Activated T-cell treated with anti-CD3 and anti-CD28 coated beads, Interleukin-2, amount 50 U/mL, for 4 hours (primary cell): Measurements from ENCODE around the gene AGPAT3. TPM values are rescaled to one million over a fixed set of nuclear protein-coding genes. Genes with fewer than 3 reads are reported as not detected.

Experiments
- ATAC-seq, 2 donors: fragments of 200-7000 bp; cut with Tn5 transposase; one replicate each; pipeline ENCODE4 v1.10.0; 2021
- DNase-seq: peaks from one replicate; pipeline ENCODE4 v3.0.0-alpha.2; 2020
- H3K27me3 Mint-ChIP-seq: one replicate; pipeline ENCODE4 v1.8.0; 2021; ENCODE audit warnings: low read depth, mixed read lengths
- H3K36me3 Mint-ChIP-seq: one replicate; pipeline ENCODE4 v1.8.0; 2022; ENCODE audit warnings: mixed read lengths; ENCODE audit not compliant: insufficient read depth
- H3K4me1 Mint-ChIP-seq: one replicate; pipeline ENCODE4 v1.8.0; 2021; ENCODE audit warnings: low read depth, mixed read lengths
- H3K4me3 Mint-ChIP-seq: one replicate; pipeline ENCODE4 v1.8.0; 2021; ENCODE audit warnings: mild to moderate bottlenecking, moderate library complexity, mixed read lengths
- H3K9me3 Mint-ChIP-seq: one replicate; pipeline ENCODE4 v1.8.0; 2021; ENCODE audit warnings: mixed read lengths
- total RNA-seq, 3 donors: library from RNA; stranded (reverse); gene quantifications; one replicate each; pipeline ENCODE4 v1.2.1, GENCODE V29; 2021

AGPAT3 gene
- total RNA-seq, 3 donors from 2014 or later = 97.4 to 122 (median 117) TPM

GRCh38 chr21:43930074-43930847 is 65.2 kb downstream of the AGPAT3 start:
- DNase-seq (no peak), ATAC-seq (no peak)
- peaks cover 10% of the 10 kb centered on the region for H3K36me3 Mint-ChIP-seq
- H3K27me3 Mint-ChIP-seq = no peaks in the 10 kb centered on the region
- H3K9me3 Mint-ChIP-seq = no peaks in the 10 kb centered on the region
- H3K4me1 Mint-ChIP-seq = no peaks in the 10 kb centered on the region
- no peak overlapping the region for H3K4me3 Mint-ChIP-seq

GRCh38 chr21:43930848-43931375 is 65.9 kb downstream of the AGPAT3 start:
- H3K4me1 Mint-ChIP-seq = no peaks in the 10 kb centered on the region
- DNase-seq = no peak

GRCh38 chr21:43931489-43931888 is 66.5 kb downstream of the AGPAT3 start:
- Mint-ChIP-seq H3K4me3 (no peak overlapping the region), H3K27me3 (no peaks in the 10 kb centered on the region), H3K4me1 (no peaks in the 10 kb centered on the region), H3K36me3 (peaks cover 10% of the 10 kb centered on the region), H3K9me3 (no peaks in the 10 kb centered on the region)
- DNase-seq (no peak), ATAC-seq (no peak)

More at GRCh38 chr21:43930848-43931375, 65.9 kb downstream of the AGPAT3 start:
- Mint-ChIP-seq H3K4me3 (no peak overlapping the region), H3K9me3 (no peaks in the 10 kb centered on the region), H3K27me3 (no peaks in the 10 kb centered on the region), H3K36me3 (peaks cover 11% of the 10 kb centered on the region)
- ATAC-seq = no peak

GRCh38 chr21:43932005-43932404 is 67.0 kb downstream of the AGPAT3 start:
- Mint-ChIP-seq H3K27me3 (no peaks in the 10 kb centered on the region), H3K4me1 (no peaks in the 10 kb centered on the region), H3K36me3 (peaks cover 10% of the 10 kb centered on the region), H3K9me3 (no peaks in the 10 kb centered on the region), H3K4me3 (no peak overlapping the region)
- DNase-seq = no peak
- no peak for ATAC-seq

- no peak for DNase-seq
- H3K9me3 Mint-ChIP-seq = no peaks in the 10 kb centered on the region
- no peak overlapping the region for H3K4me3 Mint-ChIP-seq
- H3K36me3 Mint-ChIP-seq = peaks cover 10% of the 10 kb centered on the region
- H3K27me3 Mint-ChIP-seq = no peaks in the 10 kb centered on the region
- H3K4me1 Mint-ChIP-seq = peaks cover 8% of the 10 kb centered on the region
- ATAC-seq = no peak
These were observed 68.2 kb downstream of the AGPAT3 start for GRCh38 chr21:43933199-43933598.

GRCh38 chr21:43933680-43934079 is 68.7 kb downstream of the AGPAT3 start:
- Mint-ChIP-seq H3K4me3 (no peak overlapping the region), H3K27me3 (no peaks in the 10 kb centered on the region), H3K36me3 (peaks cover 10% of the 10 kb centered on the region), H3K9me3 (no peaks in the 10 kb centered on the region), H3K4me1 (peaks cover 11% of the 10 kb centered on the region)
- no peak for DNase-seq
- ATAC-seq = no peak

GRCh38 chr21:43934116-43934515 is 69.1 kb downstream of the AGPAT3 start:
- peaks cover 10% of the 10 kb centered on the region for H3K36me3 Mint-ChIP-seq
- no peak for DNase-seq

GRCh38 chr21:43934716-43935705 is 70.0 kb downstream of the AGPAT3 start:
- Mint-ChIP-seq H3K4me1 (peaks cover 18% of the 10 kb centered on the region), H3K9me3 (no peaks in the 10 kb centered on the region), H3K4me3 (no peak overlapping the region), H3K36me3 (peaks cover 10% of the 10 kb centered on the region), H3K27me3 (no peaks in the 10 kb centered on the region)
- DNase-seq (no peak), ATAC-seq (no peak)

More at GRCh38 chr21:43934116-43934515, 69.1 kb downstream of the AGPAT3 start:
- H3K27me3 Mint-ChIP-seq = no peaks in the 10 kb centered on the region
- peaks cover 15% of the 10 kb centered on the region for H3K4me1 Mint-ChIP-seq
- H3K4me3 Mint-ChIP-seq = no peak overlapping the region
- ATAC-seq = no peak
- H3K9me3 Mint-ChIP-seq = no peaks in the 10 kb centered on the region

GRCh38 chr21:43935711-43936110 is 70.7 kb downstream of the AGPAT3 start:
- Mint-ChIP-seq H3K27me3 (no peaks in the 10 kb centered on the region), H3K4me1 (peaks cover 18% of the 10 kb centered on the region), H3K4me3 (no peak overlapping the region), H3K9me3 (no peaks in the 10 kb centered on the region), H3K36me3 (peaks cover 10% of the 10 kb centered on the region)
- ATAC-seq (no peak), DNase-seq (no peak)

GRCh38 chr21:43936247-43936967 is 71.4 kb downstream of the AGPAT3 start:
- Mint-ChIP-seq H3K4me1 (peaks cover 18% of the 10 kb centered on the region), H3K27me3 (no peaks in the 10 kb centered on the region), H3K36me3 (peaks cover 10% of the 10 kb centered on the region), H3K4me3 (no peak overlapping the region), H3K9me3 (no peaks in the 10 kb centered on the region)
- ATAC-seq (no peak), DNase-seq (no peak)

GRCh38 chr21:43937051-43937832 is 72.2 kb downstream of the AGPAT3 start:
- Mint-ChIP-seq H3K36me3 (peaks cover 6% of the 10 kb centered on the region), H3K27me3 (no peaks in the 10 kb centered on the region), H3K4me3 (no peak overlapping the region), H3K9me3 (no peaks in the 10 kb centered on the region), H3K4me1 (peaks cover 18% of the 10 kb centered on the region)
- DNase-seq (no peak), ATAC-seq (no peak)

GRCh38 chr21:43937891-43938309 is 72.9 kb downstream of the AGPAT3 start:
- Mint-ChIP-seq H3K4me3 (no peak overlapping the region), H3K27me3 (no peaks in the 10 kb centered on the region), H3K36me3 (peaks cover 7% of the 10 kb centered on the region), H3K9me3 (no peaks in the 10 kb centered on the region), H3K4me1 (peaks cover 18% of the 10 kb centered on the region)
- DNase-seq (no peak), ATAC-seq (no peak)

GRCh38 chr21:43938751-43939442 is 73.9 kb downstream of the AGPAT3 start:
- H3K27me3 Mint-ChIP-seq = no peaks in the 10 kb centered on the region
- ATAC-seq (peak; percentile 98 to 99), DNase-seq (peak; percentile 91)
- no peaks in the 10 kb centered on the region for H3K9me3 Mint-ChIP-seq
- H3K4me1 Mint-ChIP-seq = peaks cover 18% of the 10 kb centered on the region
- H3K4me3 Mint-ChIP-seq = peak overlapping the region; percentile 80
- peaks cover 7% of the 10 kb centered on the region for H3K36me3 Mint-ChIP-seq
